CD4-positive, alpha-beta T cell (primary cell): ENCODE results near the gene ATP4A. TPM values are rescaled to one million over a fixed set of nuclear protein-coding genes. Genes with fewer than 3 reads are reported as not detected.

Experiments used
- ATAC-seq: fragments of 200-7000 bp; cut with Tn5 transposase; one replicate; pipeline ENCODE4 v1.10.0; 2022; ENCODE audit warnings: mild to moderate bottlenecking; ENCODE audit not compliant: poor library complexity
- CTCF ChIA-PET: fragments of 350-600 bp; sonication (Branson Sonifier 250); formaldehyde crosslinking; loops from one replicate; lab custom pipeline; 2021; ENCODE audit warnings: antibody characterized with exemption, inconsistent platforms; lab: Charles Lee
- POLR2A ChIA-PET: fragments of 350-600 bp; sonication (Branson Sonifier 250); formaldehyde crosslinking; loops from one replicate; lab custom pipeline; 2021; ENCODE audit warnings: antibody characterized with exemption, inconsistent platforms; lab: Charles Lee
- DNase-seq, 14 experiments: peaks; one replicate each; pipeline ENCODE4 v3.0.0-alpha.2; 2013 to 2020; ENCODE audit warnings: mixed read lengths in 2 of 14
- H3K27ac ChIP-seq, 2 donors: one replicate each; pipeline versions ENCODE4 v1.5.1 to v1.7.0; 2013; ENCODE audit warnings: low read length in 2 of 2, low read depth in 1 of 2, mild to moderate bottlenecking in 1 of 2
- H3K27me3 ChIP-seq, 2 experiments: 1 replicate in 1 of 2; 2 replicates in 1 of 2; pipeline versions ENCODE4 v1.6.1 to v1.7.0; 2013; ENCODE audit warnings: low read length in 2 of 2, control low read depth in 1 of 2, mild to moderate bottlenecking in 1 of 2, moderate library complexity in 1 of 2; ENCODE audit not compliant: insufficient read depth in 2 of 2, control insufficient read depth in 1 of 2
- H3K36me3 ChIP-seq: one replicate; pipeline ENCODE4 v1.6.1; 2013; ENCODE audit warnings: low read length, control low read depth; ENCODE audit not compliant: insufficient read depth
- H3K4me1 ChIP-seq: one replicate; pipeline ENCODE4 v1.6.1; 2013; ENCODE audit warnings: low read length, control low read depth; ENCODE audit not compliant: insufficient read depth
- H3K4me3 ChIP-seq: one replicate; pipeline ENCODE4 v1.5.1; 2013; ENCODE audit warnings: mild to moderate bottlenecking, low read length, moderate library complexity
- H3K9me3 ChIP-seq, 2 experiments: 1 replicate in 1 of 2; 2 replicates in 1 of 2; pipeline versions ENCODE4 v1.6.1 to v1.7.0; 2013; ENCODE audit warnings: low read length in 2 of 2, mild to moderate bottlenecking in 2 of 2, control low read depth in 1 of 2, moderate library complexity in 1 of 2; ENCODE audit not compliant: control insufficient read depth in 1 of 2, insufficient read depth in 1 of 2
- H3K27ac Mint-ChIP-seq: one replicate; pipeline ENCODE4 v1.8.0; 2020; ENCODE audit warnings: mixed read lengths
- H3K27me3 Mint-ChIP-seq: one replicate; pipeline ENCODE4 v1.8.0; 2021; ENCODE audit warnings: mixed read lengths
- H3K36me3 Mint-ChIP-seq: one replicate; pipeline ENCODE4 v1.8.0; 2021; ENCODE audit warnings: low read depth, mixed read lengths
- H3K4me1 Mint-ChIP-seq: one replicate; pipeline ENCODE4 v1.8.0; 2021; ENCODE audit warnings: low read depth, mixed read lengths
- H3K4me3 Mint-ChIP-seq: one replicate; pipeline ENCODE4 v1.8.0; 2020; ENCODE audit warnings: mild to moderate bottlenecking, mixed read lengths
- H3K9me3 Mint-ChIP-seq: one replicate; pipeline ENCODE4 v1.8.0; 2020; ENCODE audit warnings: mixed read lengths
- intact Hi-C, 2 experiments: fragments of 100-400 bp; cut with DNase I in 1 of 2; cut with micrococcal nuclease in 1 of 2; formaldehyde crosslinking; loops; one replicate each; pipeline versions ENCODE4 v1.15.1 to v1.9.0; 2023 to 2025; cut with DNase I, micrococcal nuclease
- total RNA-seq, 174 experiments: library from RNA in 2 of 174; stranded (reverse) in 2 of 174; gene quantifications; one replicate each; pipeline ENCODE4 v1.2.3 and lab custom pipeline; 2021 to 2026
- TF ChIP-seq, protein P1 (sequence below): fragments of 200-600 bp; IDR thresholded peaks from one replicate; pipeline ENCODE4 v1.8.0; 2022; ENCODE audit warnings: antibody characterized with exemption, mild to moderate bottlenecking

Gene ATP4A
- total RNA-seq, 2 experiments from 2014 or later: not detected

DNA sequence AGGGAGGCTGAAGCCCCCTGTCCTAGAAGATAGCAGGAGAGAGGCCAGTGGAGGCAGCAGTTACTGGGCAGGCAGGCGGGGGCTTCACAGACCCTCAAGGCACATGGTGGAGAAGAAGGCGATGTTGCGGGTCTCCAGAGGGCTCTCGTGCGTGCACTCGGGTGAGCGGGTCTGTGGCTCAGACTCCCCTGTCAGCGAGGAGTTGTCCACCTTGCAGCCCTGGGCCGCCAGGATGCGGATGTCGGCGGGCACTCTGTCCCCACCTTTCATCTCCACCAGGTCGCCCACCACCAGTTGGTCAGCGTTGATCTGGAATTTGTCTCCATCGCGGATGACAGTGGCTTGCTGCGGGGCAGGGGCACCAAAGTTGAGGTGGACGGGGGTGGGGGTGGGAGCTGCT lies 3.2 kb downstream of the ATP4A start:
- peaks cover 17% of the 10 kb centered on the region for H3K4me1 ChIP-seq
- CTCF ChIA-PET: interaction anchor here (0.6 kb wide), 1 partner anchor 121 kb away, joined by 4 read pairs; no protein-coding TSS in a partner anchor
- POLR2A ChIA-PET: no interaction called here
- H3K4me3 ChIP-seq: no peak overlapping the region
- H3K9me3 Mint-ChIP-seq: no peaks in the 10 kb centered on the region
- H3K36me3 Mint-ChIP-seq: no peaks in the 10 kb centered on the region
- H3K4me1 Mint-ChIP-seq: peaks cover 15% of the 10 kb centered on the region
- intact Hi-C loops: loop anchor here in 1 of 2 experiments (10.0 kb wide), 1 partner anchor 115 kb away; no protein-coding TSS in a partner anchor
- H3K27me3 Mint-ChIP-seq: peaks cover 74% of the 10 kb centered on the region
- no peak overlapping the region for H3K27ac Mint-ChIP-seq
- H3K9me3 ChIP-seq: peaks cover 0 to 16% of the 10 kb centered on the region in 2 experiments
- H3K36me3 ChIP-seq: no peaks in the 10 kb centered on the region
- no peak overlapping the region for H3K27ac ChIP-seq
- ATAC-seq (no peak), DNase-seq (peak in 1 of 14 experiments; percentile 8)
- H3K27me3 ChIP-seq: peaks cover 15 to 36% of the 10 kb centered on the region in 2 experiments
- TF ChIP-seq, protein P1, sequence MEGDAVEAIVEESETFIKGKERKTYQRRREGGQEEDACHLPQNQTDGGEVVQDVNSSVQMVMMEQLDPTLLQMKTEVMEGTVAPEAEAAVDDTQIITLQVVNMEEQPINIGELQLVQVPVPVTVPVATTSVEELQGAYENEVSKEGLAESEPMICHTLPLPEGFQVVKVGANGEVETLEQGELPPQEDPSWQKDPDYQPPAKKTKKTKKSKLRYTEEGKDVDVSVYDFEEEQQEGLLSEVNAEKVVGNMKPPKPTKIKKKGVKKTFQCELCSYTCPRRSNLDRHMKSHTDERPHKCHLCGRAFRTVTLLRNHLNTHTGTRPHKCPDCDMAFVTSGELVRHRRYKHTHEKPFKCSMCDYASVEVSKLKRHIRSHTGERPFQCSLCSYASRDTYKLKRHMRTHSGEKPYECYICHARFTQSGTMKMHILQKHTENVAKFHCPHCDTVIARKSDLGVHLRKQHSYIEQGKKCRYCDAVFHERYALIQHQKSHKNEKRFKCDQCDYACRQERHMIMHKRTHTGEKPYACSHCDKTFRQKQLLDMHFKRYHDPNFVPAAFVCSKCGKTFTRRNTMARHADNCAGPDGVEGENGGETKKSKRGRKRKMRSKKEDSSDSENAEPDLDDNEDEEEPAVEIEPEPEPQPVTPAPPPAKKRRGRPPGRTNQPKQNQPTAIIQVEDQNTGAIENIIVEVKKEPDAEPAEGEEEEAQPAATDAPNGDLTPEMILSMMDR: no peak
- no peak overlapping the region for H3K4me3 Mint-ChIP-seq

DNA sequence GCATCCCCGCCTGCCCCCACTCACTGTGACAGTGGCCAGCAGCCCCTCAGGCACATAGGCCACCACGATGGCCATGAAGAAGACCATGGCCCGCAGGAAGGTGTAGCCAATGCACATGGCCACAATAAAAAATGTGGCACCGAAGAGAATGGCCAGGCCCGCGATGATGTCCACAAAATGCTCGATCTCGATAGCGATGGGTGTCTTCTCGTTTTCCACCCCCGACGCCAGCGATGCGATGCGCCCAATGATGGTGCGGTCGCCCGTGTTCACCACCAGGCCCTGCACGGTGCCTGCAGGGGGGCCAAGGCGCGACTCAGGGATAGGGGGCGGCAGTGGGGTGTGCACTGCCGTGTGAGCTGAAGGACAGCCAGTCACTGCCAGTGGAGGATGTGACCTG lies 3.7 kb downstream of the ATP4A start:
- Histone ChIP-seq H3K9me3 (peaks cover 0 to 16% of the 10 kb centered on the region in 2 experiments), H3K27ac (no peak overlapping the region), H3K4me1 (peaks cover 17% of the 10 kb centered on the region), H3K27me3 (peaks cover 15 to 36% of the 10 kb centered on the region in 2 experiments), H3K36me3 (no peaks in the 10 kb centered on the region), H3K4me3 (no peak overlapping the region)
- intact Hi-C loops: loop anchor here in 1 of 2 experiments (10.0 kb wide), 1 partner anchor 115 kb away; no protein-coding TSS in a partner anchor
- ChIA-PET CTCF (no interaction called here), POLR2A (no interaction called here)
- Mint-ChIP-seq H3K9me3 (no peaks in the 10 kb centered on the region), H3K4me3 (no peak overlapping the region), H3K36me3 (no peaks in the 10 kb centered on the region), H3K4me1 (peaks cover 15% of the 10 kb centered on the region), H3K27me3 (peaks cover 69% of the 10 kb centered on the region), H3K27ac (no peak overlapping the region)
- no peak for ATAC-seq
- TF ChIP-seq, protein P1: no peak
- peak in 1 of 14 experiments; percentile 9 for DNase-seq

DNA sequence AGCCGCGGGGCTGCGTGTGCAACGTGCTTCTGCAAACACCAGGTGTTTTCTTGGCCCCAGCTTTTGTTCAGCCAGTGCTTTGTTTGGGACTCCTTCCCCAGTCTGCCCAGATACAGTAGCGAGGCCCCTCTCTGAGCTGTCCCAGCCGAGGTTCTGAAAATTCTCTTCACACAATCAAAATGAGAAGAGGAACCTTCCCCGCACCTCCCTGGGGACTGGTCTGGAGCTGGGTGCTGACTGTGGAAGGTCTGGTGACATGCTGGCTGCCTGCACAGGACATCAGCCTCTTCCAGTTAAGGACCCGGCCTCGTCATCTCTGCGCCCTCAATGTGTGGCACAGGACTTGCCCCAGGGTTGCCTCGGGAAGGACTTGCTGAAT lies 4.2 kb downstream of the ATP4A start:
- CTCF ChIA-PET: no interaction called here
- ATAC-seq: no peak
- Histone ChIP-seq H3K9me3 (peaks cover 0 to 16% of the 10 kb centered on the region in 2 experiments), H3K27me3 (peaks cover 15 to 36% of the 10 kb centered on the region in 2 experiments), H3K27ac (no peak overlapping the region), H3K4me3 (no peak overlapping the region), H3K4me1 (peaks cover 17% of the 10 kb centered on the region), H3K36me3 (no peaks in the 10 kb centered on the region)
- Mint-ChIP-seq H3K27me3 (peaks cover 64% of the 10 kb centered on the region), H3K9me3 (no peaks in the 10 kb centered on the region), H3K27ac (no peak overlapping the region), H3K4me1 (peaks cover 15% of the 10 kb centered on the region), H3K36me3 (no peaks in the 10 kb centered on the region), H3K4me3 (no peak overlapping the region)
- TF ChIP-seq, protein P1: no peak
- no peak for DNase-seq
- intact Hi-C loops: no loop called here
- POLR2A ChIA-PET: no interaction called here
